Common myeloid progenitor, CD34-positive (primary cell): ENCODE results near the gene NKRF. TPM values are rescaled to one million over a fixed set of nuclear protein-coding genes. Genes with fewer than 3 reads are reported as not detected.

Experiments
- CTCF ChIA-PET: fragments of 350-600 bp; sonication (Branson Sonifier 250); formaldehyde crosslinking; loops from one replicate; lab custom pipeline; 2021; ENCODE audit warnings: antibody characterized with exemption; lab: Charles Lee
- POLR2A ChIA-PET: fragments of 350-600 bp; sonication (Branson Sonifier 250); formaldehyde crosslinking; loops from one replicate; lab custom pipeline; 2021; ENCODE audit warnings: antibody characterized with exemption; lab: Charles Lee
- DNase-seq, 3 donors: peaks; one replicate each; pipeline versions ENCODE4 v3.0.0 to v3.0.0-alpha.2; 2013
- H3K27ac ChIP-seq, 2 experiments: 1 replicate in 1 of 2; 2 replicates in 1 of 2; pipeline ENCODE4 v1.7.0; 2013; ENCODE audit warnings: inconsistent platforms in 2 of 2, low read length in 2 of 2, mild to moderate bottlenecking in 2 of 2, low read depth in 1 of 2, moderate library complexity in 1 of 2; ENCODE audit not compliant: severe bottlenecking in 2 of 2, insufficient read depth in 1 of 2, poor library complexity in 1 of 2
- H3K27me3 ChIP-seq, 5 experiments: replicated peaks in 2 of 5; 1 replicate in 3 of 5; 2 replicates in 2 of 5; pipeline versions ENCODE4 v1.6.1 to v1.7.0; 2013; ENCODE audit warnings: low read length in 4 of 5, mild to moderate bottlenecking in 2 of 5, moderate library complexity in 2 of 5, inconsistent platforms in 1 of 5; ENCODE audit not compliant: insufficient read depth in 5 of 5, control insufficient read depth in 4 of 5
- H3K36me3 ChIP-seq, 4 experiments: 1 replicate in 2 of 4; 2 replicates in 2 of 4; pipeline versions ENCODE4 v1.6.1 to v1.7.0; 2013; ENCODE audit warnings: low read length in 3 of 4, control low read depth in 1 of 4, mild to moderate bottlenecking in 1 of 4; ENCODE audit not compliant: control insufficient read depth in 4 of 4, insufficient read depth in 4 of 4
- H3K4me1 ChIP-seq, 4 experiments: 1 replicate in 3 of 4; 2 replicates in 1 of 4; pipeline versions ENCODE4 v1.6.1 to v1.7.1; 2013; ENCODE audit warnings: low read length in 3 of 4, mild to moderate bottlenecking in 3 of 4, control low read depth in 1 of 4, inconsistent platforms in 1 of 4, moderate library complexity in 1 of 4; ENCODE audit not compliant: control insufficient read depth in 4 of 4, insufficient read depth in 4 of 4; ENCODE audit errors: control extremely low read depth in 1 of 4
- H3K4me3 ChIP-seq, 7 experiments: 1 replicate in 4 of 7; 2 replicates in 3 of 7; pipeline versions ENCODE4 v1.5.1 to v1.7.0; 2013; ENCODE audit warnings: mild to moderate bottlenecking in 7 of 7, low read length in 6 of 7, moderate library complexity in 6 of 7, inconsistent platforms in 2 of 7, low read depth in 2 of 7, control low read depth in 1 of 7; ENCODE audit not compliant: insufficient read depth in 4 of 7, control insufficient read depth in 1 of 7; ENCODE audit errors: extremely low read depth in 1 of 7
- H3K9me3 ChIP-seq, 5 experiments: 1 replicate in 4 of 5; 2 replicates in 1 of 5; pipeline versions ENCODE4 v1.6.1 to v1.7.1; 2013; ENCODE audit warnings: low read length in 4 of 5, mild to moderate bottlenecking in 2 of 5, inconsistent platforms in 1 of 5, low read depth in 1 of 5, moderate library complexity in 1 of 5; ENCODE audit not compliant: control insufficient read depth in 4 of 5, insufficient read depth in 2 of 5; ENCODE audit errors: control extremely low read depth in 1 of 5
- WGBS: methylation state at CpG from one replicate; pipeline ENCODE4 v1.1.5; 2013; ENCODE audit not compliant: insufficient coverage; 5-methylcytosine and 5-hydroxymethylcytosine counted together
- polyA plus RNA-seq: library from polyadenylated mRNA; unstranded; fragments of 120-200 nt; gene quantifications from one replicate; pipeline ENCODE4 v1.2.1, GENCODE V29; 2013

Gene NKRF
- polyA plus RNA-seq = 11.0 TPM

DNA sequence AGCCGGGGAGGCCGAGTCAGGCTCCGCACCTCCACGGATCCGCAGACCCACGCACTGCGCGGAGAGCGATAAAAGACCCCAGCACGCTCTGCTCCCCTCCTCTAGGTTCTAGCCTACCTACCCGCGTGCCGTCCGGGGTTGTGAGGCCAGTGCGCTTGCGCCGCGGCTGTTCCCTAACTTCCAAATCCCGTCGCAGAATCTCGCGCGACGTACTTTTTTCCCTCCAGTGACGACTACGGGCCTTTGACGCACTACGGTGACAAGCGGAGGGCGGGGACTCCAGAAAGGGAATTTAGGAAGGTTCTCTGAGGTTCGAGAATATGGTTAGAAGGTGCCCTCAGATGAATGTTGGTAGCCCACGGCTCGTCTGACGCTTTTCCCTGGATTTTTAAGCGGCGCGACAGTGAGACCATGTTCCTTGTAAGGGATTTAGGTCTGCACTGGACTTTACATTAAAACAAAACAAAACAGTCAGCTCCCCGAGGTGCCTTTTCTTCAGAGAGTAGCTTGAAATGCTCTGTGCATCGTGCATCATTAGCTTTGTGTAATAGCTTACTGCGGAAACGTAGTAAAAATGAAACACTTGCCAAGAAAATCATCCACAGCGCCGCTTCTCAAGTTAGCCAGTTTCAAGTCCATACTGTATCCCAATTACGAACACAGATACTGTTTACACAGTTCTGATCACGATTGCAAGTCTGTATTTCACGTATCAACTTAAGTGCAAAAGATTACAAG is at the start of gene NKRF:
Gene NKRF, minus strand, starts transcription at position 145 of the 738 bp plus-strand sequence.
- POLR2A ChIA-PET = interaction anchor here (0.6 to 1.3 kb wide), 4 partner anchors 11 to 185 kb away, joined by 3 to 5 read pairs (median 4); partner anchors contain the start of genes RPL39 and UBE2A
- H3K36me3 ChIP-seq = peaks cover 0 to 3% (median 0%) of the 10 kb centered on the region in 4 experiments
- peak within 1 kb of the TSS; percentile 53 to 88 (median 74) for H3K4me3 ChIP-seq
- 57% methylated on average over 30 of the region's 46 CpGs for WGBS
- peaks cover 0 to 18% (median 9%) of the 10 kb centered on the region in 4 experiments for H3K4me1 ChIP-seq
- CTCF ChIA-PET = interaction anchor here (0.6 to 0.8 kb wide), 2 partner anchors 11 to 179 kb away, joined by 3 read pairs; no protein-coding TSS in a partner anchor
- peaks cover 0 to 11% (median 0%) of the 10 kb centered on the region in 5 experiments for H3K27me3 ChIP-seq
- H3K27ac ChIP-seq = peak within 1 kb of the TSS; percentile 74 to 91
- DNase-seq = peak; percentile 92 to 96 (median 95)
- H3K9me3 ChIP-seq = no peaks in the 10 kb centered on the region

DNA sequence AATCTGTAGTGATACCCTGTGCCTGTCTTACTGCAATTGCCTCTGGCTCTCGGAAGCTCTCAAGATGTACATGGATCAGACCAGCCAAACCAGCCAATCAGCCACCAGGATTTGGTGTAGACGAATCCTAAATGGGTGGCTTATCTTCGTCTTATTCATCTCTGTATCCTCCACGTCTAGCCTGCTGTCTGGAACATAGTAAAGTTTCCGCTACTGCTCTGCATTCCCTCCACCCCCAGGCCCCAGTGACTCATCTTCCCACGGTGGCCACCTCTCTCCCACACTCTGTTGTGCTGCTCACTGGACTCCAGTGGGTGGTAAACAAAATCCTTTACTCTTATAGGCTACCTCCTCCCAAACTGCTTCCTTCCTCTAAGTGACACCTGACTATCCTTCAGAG is 48.9 kb upstream of the NKRF start:
- peak overlapping the region in 1 of 2 experiments; percentile 14 for H3K27ac ChIP-seq
- DNase-seq = peak in 1 of 3 donors; percentile 26
- CTCF ChIA-PET = interaction anchor here (1.5 kb wide), 1 partner anchor 45 kb away, joined by 3 read pairs; no protein-coding TSS in a partner anchor
- no peaks in the 10 kb centered on the region for H3K27me3 ChIP-seq
- peaks cover 0 to 2% (median 0%) of the 10 kb centered on the region in 5 experiments for H3K9me3 ChIP-seq
- H3K4me1 ChIP-seq = peaks cover 0 to 3% (median 0%) of the 10 kb centered on the region in 4 experiments
- WGBS = 92% methylated on average over 6 of the region's 6 CpGs
- POLR2A ChIA-PET = interaction anchor here (0.7 kb wide), 1 partner anchor 89 kb away, joined by 3 read pairs; no protein-coding TSS in a partner anchor
- peaks cover 6 to 55% (median 36%) of the 10 kb centered on the region in 4 experiments for H3K36me3 ChIP-seq
- no peak overlapping the region for H3K4me3 ChIP-seq

GRCh38 chrX:119654112-119654531 is 47.9 kb upstream of the NKRF start:
- no peak for DNase-seq
- ChIA-PET POLR2A (interaction anchor here (0.5 kb wide), 1 partner anchor 23 kb away, joined by 4 read pairs; no protein-coding TSS in a partner anchor), CTCF (interaction anchor here (0.9 to 1.5 kb wide), 5 partner anchors 9 to 94 kb away, joined by 3 to 4 read pairs (median 3); no protein-coding TSS in a partner anchor)
- Histone ChIP-seq H3K36me3 (peaks cover 11 to 56% (median 35%) of the 10 kb centered on the region in 4 experiments), H3K27ac (no peak overlapping the region), H3K27me3 (no peaks in the 10 kb centered on the region), H3K9me3 (peaks cover 0 to 2% (median 0%) of the 10 kb centered on the region in 5 experiments), H3K4me1 (peaks cover 0 to 3% (median 0%) of the 10 kb centered on the region in 4 experiments), H3K4me3 (no peak overlapping the region)
- WGBS = 82% methylated on average over 6 of the region's 8 CpGs

DNA sequence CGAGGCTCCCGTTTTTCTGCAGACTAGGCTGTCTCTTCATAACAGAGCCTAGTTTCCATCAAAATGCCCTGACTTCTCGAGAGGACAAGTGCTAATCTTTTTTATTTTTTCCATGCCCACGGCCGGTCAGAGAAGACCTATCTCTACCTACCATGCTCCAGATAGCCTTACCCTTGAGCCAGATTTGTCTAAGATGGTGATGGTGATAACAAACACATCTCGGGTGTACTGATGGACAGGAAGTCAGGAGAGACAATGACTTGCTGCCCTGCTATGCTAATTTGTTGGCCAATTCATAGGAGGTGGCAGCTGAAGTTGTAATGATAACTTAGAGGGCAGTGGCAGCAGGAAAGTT is 42.2 kb upstream of the NKRF start:
- Histone ChIP-seq H3K4me3 (no peak overlapping the region), H3K4me1 (no peaks in the 10 kb centered on the region), H3K27ac (no peak overlapping the region), H3K36me3 (peaks cover 16 to 68% (median 50%) of the 10 kb centered on the region in 4 experiments), H3K9me3 (peaks cover 0 to 2% (median 0%) of the 10 kb centered on the region in 5 experiments), H3K27me3 (no peaks in the 10 kb centered on the region)
- CTCF ChIA-PET = no interaction called here
- WGBS = 78% methylated on average over 4 of the region's 6 CpGs
- DNase-seq = no peak
- POLR2A ChIA-PET = no interaction called here

DNA sequence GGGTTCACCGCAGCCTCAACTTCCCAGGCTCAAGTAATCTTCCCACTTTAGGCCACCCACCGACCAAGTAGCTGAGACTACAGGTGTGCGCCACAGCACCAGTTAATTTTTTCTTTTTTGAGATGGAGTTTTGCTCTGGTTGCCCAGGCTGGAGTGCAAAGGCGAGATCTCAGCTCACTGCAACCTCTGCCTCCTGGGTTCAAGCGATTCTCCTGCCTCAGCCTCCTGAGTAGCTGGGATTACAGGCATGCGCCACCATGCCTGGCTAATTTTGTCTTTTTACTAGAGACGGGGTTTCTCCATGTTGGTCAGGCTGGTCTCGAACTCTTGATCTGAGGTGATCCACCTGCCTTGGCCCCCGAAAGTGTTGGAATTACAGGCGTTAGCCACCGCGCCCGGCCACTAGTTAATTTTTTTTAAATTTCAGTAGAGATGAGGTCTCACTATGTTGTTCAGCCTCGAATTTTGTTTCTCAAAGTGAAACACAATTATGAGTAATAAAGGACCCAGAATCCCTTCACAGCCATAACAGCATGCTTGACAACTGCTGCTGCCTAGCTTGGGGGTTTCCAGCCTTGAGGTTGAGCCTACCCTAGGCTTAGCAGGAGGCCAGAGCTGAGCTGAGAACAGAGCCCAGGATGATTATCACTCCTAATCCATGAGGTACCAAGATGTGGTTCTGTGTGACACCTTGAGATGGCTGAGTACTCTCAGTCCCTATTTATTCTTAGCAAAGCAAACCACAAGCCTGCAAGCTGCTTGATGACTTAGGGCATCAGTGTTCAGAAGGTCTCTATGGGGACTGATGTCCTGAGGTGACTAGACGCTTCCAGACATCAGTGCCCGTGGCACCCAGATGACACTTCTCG is 41.6 kb upstream of the NKRF start:
- POLR2A ChIA-PET = no interaction called here
- CTCF ChIA-PET = no interaction called here
- DNase-seq = peak in 1 of 3 donors; percentile 14
- Histone ChIP-seq H3K27ac (no peak overlapping the region), H3K9me3 (no peaks in the 10 kb centered on the region), H3K4me3 (no peak overlapping the region), H3K36me3 (peaks cover 16 to 66% (median 50%) of the 10 kb centered on the region in 4 experiments), H3K4me1 (no peaks in the 10 kb centered on the region), H3K27me3 (no peaks in the 10 kb centered on the region)
- WGBS = 91% methylated on average over 14 of the region's 17 CpGs

- 79% methylated on average over 2 of the region's 2 CpGs for WGBS
- Histone ChIP-seq H3K27me3 (no peaks in the 10 kb centered on the region), H3K4me1 (no peaks in the 10 kb centered on the region), H3K9me3 (no peaks in the 10 kb centered on the region), H3K36me3 (peaks cover 17 to 66% (median 49%) of the 10 kb centered on the region in 4 experiments), H3K4me3 (no peak overlapping the region), H3K27ac (no peak overlapping the region)
- DNase-seq = no peak
- CTCF ChIA-PET = no interaction called here
- POLR2A ChIA-PET = no interaction called here
Observed at GRCh38 chrX:119647089-119647488, 40.9 kb upstream of the NKRF start.
